ENCODE measurements around the gene TRANK1.

TRANK1 gene

GRCh38 chr3:36792342-36792741 lies 152.5 kb downstream of the TRANK1 start:
- Histone ChIP-seq H3K9ac (ENCODE audit: insufficient read length, low read depth) (no peak overlapping the region), H3K9me3 (ENCODE audit: insufficient read depth, low read length) (no peaks in the 10 kb centered on the region), H3K4me3 (ENCODE audit: insufficient read length, low read depth) (no peak overlapping the region), H3K4me1 (ENCODE audit: insufficient read depth, insufficient read length) (no peaks in the 10 kb centered on the region), H3K36me3 (ENCODE audit: insufficient read depth, insufficient read length, low read length) (no peaks in the 10 kb centered on the region), H3K27me3 (ENCODE audit: insufficient read depth, insufficient read length) (no peaks in the 10 kb centered on the region)
- peak; percentile 56 for DNase-seq (ENCODE audit: low read depth, low spot score)
- TF ChIP-seq SUZ12 (IDR thresholded peaks at IDR 0.05; ENCODE audit: extremely low read depth, insufficient read depth, insufficient read length), result no peak
- no peak for TF ChIP-seq ZNF274 (IDR thresholded peaks at IDR 0.05; ENCODE audit: low read depth, low read length)
- no peak for TF ChIP-seq YY1 (IDR thresholded peaks at IDR 0.05; ENCODE audit: insufficient read depth, insufficient read length)

- no peak for DNase-seq (ENCODE audit: low read depth, low spot score)
Observed at GRCh38 chr3:36790765-36791164, 154.1 kb downstream of the TRANK1 start.

GRCh38 chr3:36786921-36787890 lies 157.6 kb downstream of the TRANK1 start:
- H3K9me3 ChIP-seq (ENCODE audit: insufficient read depth, low read length), result no peaks in the 10 kb centered on the region
- no peaks in the 10 kb centered on the region for H3K27me3 ChIP-seq (ENCODE audit: insufficient read depth, insufficient read length)
- no peaks in the 10 kb centered on the region for H3K4me1 ChIP-seq (ENCODE audit: insufficient read depth, insufficient read length)
- DNase-seq (ENCODE audit: low read depth, low spot score), result no peak
- H3K36me3 ChIP-seq (ENCODE audit: insufficient read depth, insufficient read length, low read length), result no peaks in the 10 kb centered on the region
- TF ChIP-seq SUZ12 (IDR thresholded peaks at IDR 0.05; ENCODE audit: extremely low read depth, insufficient read depth, insufficient read length) (no peak), YY1 (IDR thresholded peaks at IDR 0.05; ENCODE audit: insufficient read depth, insufficient read length) (no peak), ZNF274 (IDR thresholded peaks at IDR 0.05; ENCODE audit: low read depth, low read length) (no peak)
- H3K4me3 ChIP-seq (ENCODE audit: insufficient read length, low read depth), result no peak overlapping the region
- no peak overlapping the region for H3K9ac ChIP-seq (ENCODE audit: insufficient read length, low read depth)

More at GRCh38 chr3:36790765-36791164, 154.1 kb downstream of the TRANK1 start:
- TF ChIP-seq ZNF274 (IDR thresholded peaks at IDR 0.05; ENCODE audit: low read depth, low read length), result no peak
- no peak for TF ChIP-seq SUZ12 (IDR thresholded peaks at IDR 0.05; ENCODE audit: extremely low read depth, insufficient read depth, insufficient read length)
- no peak for TF ChIP-seq YY1 (IDR thresholded peaks at IDR 0.05; ENCODE audit: insufficient read depth, insufficient read length)
- H3K9me3 ChIP-seq (ENCODE audit: insufficient read depth, low read length), result no peaks in the 10 kb centered on the region
- no peaks in the 10 kb centered on the region for H3K36me3 ChIP-seq (ENCODE audit: insufficient read depth, insufficient read length, low read length)
- no peak overlapping the region for H3K9ac ChIP-seq (ENCODE audit: insufficient read length, low read depth)
- no peaks in the 10 kb centered on the region for H3K4me1 ChIP-seq (ENCODE audit: insufficient read depth, insufficient read length)
- no peak overlapping the region for H3K4me3 ChIP-seq (ENCODE audit: insufficient read length, low read depth)
- H3K27me3 ChIP-seq (ENCODE audit: insufficient read depth, insufficient read length), result no peaks in the 10 kb centered on the region

GRCh38 chr3:36784138-36784635 lies 160.7 kb downstream of the TRANK1 start:
- Histone ChIP-seq H3K27me3 (ENCODE audit: insufficient read depth, insufficient read length) (no peaks in the 10 kb centered on the region), H3K9ac (ENCODE audit: insufficient read length, low read depth) (no peak overlapping the region), H3K36me3 (ENCODE audit: insufficient read depth, insufficient read length, low read length) (no peaks in the 10 kb centered on the region), H3K4me3 (ENCODE audit: insufficient read length, low read depth) (no peak overlapping the region), H3K4me1 (ENCODE audit: insufficient read depth, insufficient read length) (no peaks in the 10 kb centered on the region), H3K9me3 (ENCODE audit: insufficient read depth, low read length) (no peaks in the 10 kb centered on the region)
- TF ChIP-seq YY1 (IDR thresholded peaks at IDR 0.05; ENCODE audit: insufficient read depth, insufficient read length), result no peak
- no peak for TF ChIP-seq SUZ12 (IDR thresholded peaks at IDR 0.05; ENCODE audit: extremely low read depth, insufficient read depth, insufficient read length)
- no peak for TF ChIP-seq ZNF274 (IDR thresholded peaks at IDR 0.05; ENCODE audit: low read depth, low read length)
- DNase-seq (ENCODE audit: low read depth, low spot score), result no peak

GRCh38 chr3:36777424-36778218 lies 167.2 kb downstream of the TRANK1 start:
- no peaks in the 10 kb centered on the region for H3K36me3 ChIP-seq (ENCODE audit: insufficient read depth, insufficient read length, low read length)
- H3K4me3 ChIP-seq (ENCODE audit: insufficient read length, low read depth), result no peak overlapping the region
- H3K27me3 ChIP-seq (ENCODE audit: insufficient read depth, insufficient read length), result no peaks in the 10 kb centered on the region
- H3K9me3 ChIP-seq (ENCODE audit: insufficient read depth, low read length), result no peaks in the 10 kb centered on the region
- H3K9ac ChIP-seq (ENCODE audit: insufficient read length, low read depth), result no peak overlapping the region
- TF ChIP-seq ZNF274 (IDR thresholded peaks at IDR 0.05; ENCODE audit: low read depth, low read length), result no peak
- no peak for TF ChIP-seq SUZ12 (IDR thresholded peaks at IDR 0.05; ENCODE audit: extremely low read depth, insufficient read depth, insufficient read length)
- no peak for TF ChIP-seq YY1 (IDR thresholded peaks at IDR 0.05; ENCODE audit: insufficient read depth, insufficient read length)
- no peaks in the 10 kb centered on the region for H3K4me1 ChIP-seq (ENCODE audit: insufficient read depth, insufficient read length)
- no peak for DNase-seq (ENCODE audit: low read depth, low spot score)

All from NT2/D1 (cell line).